B cell (primary cell): ENCODE data around the gene LAMC3.

Experiments
- EZH2 ChIP-seq: IDR thresholded peaks from 2 replicates; pipeline ENCODE4 v1.6.1; 2012; ENCODE audit warnings: borderline replicate concordance, low read depth, mild to moderate bottlenecking, moderate library complexity, low read length; ENCODE audit not compliant: insufficient read depth, poor library complexity, severe bottlenecking
- TF ChIP-seq, protein P1 (sequence below): fragments of 200-600 bp; IDR thresholded peaks from one replicate; pipeline ENCODE4 v1.8.0; 2022; ENCODE audit warnings: antibody characterized with exemption, mild to moderate bottlenecking

- TF ChIP-seq, protein P1, sequence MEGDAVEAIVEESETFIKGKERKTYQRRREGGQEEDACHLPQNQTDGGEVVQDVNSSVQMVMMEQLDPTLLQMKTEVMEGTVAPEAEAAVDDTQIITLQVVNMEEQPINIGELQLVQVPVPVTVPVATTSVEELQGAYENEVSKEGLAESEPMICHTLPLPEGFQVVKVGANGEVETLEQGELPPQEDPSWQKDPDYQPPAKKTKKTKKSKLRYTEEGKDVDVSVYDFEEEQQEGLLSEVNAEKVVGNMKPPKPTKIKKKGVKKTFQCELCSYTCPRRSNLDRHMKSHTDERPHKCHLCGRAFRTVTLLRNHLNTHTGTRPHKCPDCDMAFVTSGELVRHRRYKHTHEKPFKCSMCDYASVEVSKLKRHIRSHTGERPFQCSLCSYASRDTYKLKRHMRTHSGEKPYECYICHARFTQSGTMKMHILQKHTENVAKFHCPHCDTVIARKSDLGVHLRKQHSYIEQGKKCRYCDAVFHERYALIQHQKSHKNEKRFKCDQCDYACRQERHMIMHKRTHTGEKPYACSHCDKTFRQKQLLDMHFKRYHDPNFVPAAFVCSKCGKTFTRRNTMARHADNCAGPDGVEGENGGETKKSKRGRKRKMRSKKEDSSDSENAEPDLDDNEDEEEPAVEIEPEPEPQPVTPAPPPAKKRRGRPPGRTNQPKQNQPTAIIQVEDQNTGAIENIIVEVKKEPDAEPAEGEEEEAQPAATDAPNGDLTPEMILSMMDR: no peak
- no peak for TF ChIP-seq EZH2
Measured at GRCh38 chr9:131094015-131094414, 85.0 kb downstream of the LAMC3 start.
